Activated CD8-positive, alpha-beta T cell treated with anti-CD3 and anti-CD28 coated beads, Interleukin-2, amount 10 ng/mL, durations not matched to agents 7 days and 5 days (primary cell): Measurements from ENCODE around the gene SMIM3. TPM values are rescaled to one million over a fixed set of nuclear protein-coding genes. Genes with fewer than 3 reads are reported as not detected.
A peak's percentile ranks its signal among the peaks of the same experiment; 100 is the strongest.
"Not testable (repeated sequence)": the region's sequence is repeated elsewhere in the genome, so short reads cannot be mapped to it uniquely, and the experiment has no call there.

ENCODE experiments used
- ATAC-seq: fragments of 150-1000 bp; cut with Tn5 transposase; one replicate; pipeline ENCODE4 v1.10.0; 2021; ENCODE audit warnings: moderate library complexity
- CTCF ChIA-PET: fragments of 350-600 bp; sonication (Branson Sonifier 250); formaldehyde crosslinking; loops from one replicate; lab custom pipeline; 2021; ENCODE audit warnings: antibody characterized with exemption; lab: Charles Lee
- POLR2A ChIA-PET: fragments of 350-600 bp; sonication (Branson Sonifier 250); formaldehyde crosslinking; loops from one replicate; lab custom pipeline; 2021; ENCODE audit warnings: antibody characterized with exemption; lab: Charles Lee
- DNase-seq: peaks from one replicate; pipeline ENCODE4 v3.0.0-alpha.2; 2020
- H3K27ac Mint-ChIP-seq: one replicate; pipeline ENCODE4 v1.8.0; 2021; ENCODE audit warnings: mild to moderate bottlenecking, mixed read lengths
- H3K27me3 Mint-ChIP-seq: one replicate; pipeline ENCODE4 v1.8.0; 2021; ENCODE audit warnings: low read depth, mixed read lengths
- H3K36me3 Mint-ChIP-seq: one replicate; pipeline ENCODE4 v1.8.0; 2021; ENCODE audit warnings: low read depth, mixed read lengths
- H3K4me1 Mint-ChIP-seq: one replicate; pipeline ENCODE4 v1.8.0; 2021; ENCODE audit warnings: low read depth, mixed read lengths
- H3K4me3 Mint-ChIP-seq: one replicate; pipeline ENCODE4 v1.8.0; 2021; ENCODE audit warnings: mild to moderate bottlenecking, mixed read lengths
- H3K9me3 Mint-ChIP-seq: one replicate; pipeline ENCODE4 v1.8.0; 2022; ENCODE audit warnings: mixed read lengths; ENCODE audit not compliant: insufficient read depth
- total RNA-seq, 2 experiments: library from RNA; stranded (reverse); gene quantifications; one replicate each; pipeline ENCODE4 v1.2.3, GENCODE V29; 2021

Gene SMIM3
- total RNA-seq, 2 experiments from 2014 or later = 16.4 to 16.7 TPM

- POLR2A ChIA-PET = interaction anchor here (0.9 to 2.3 kb wide), 5 partner anchors 12 to 144 kb away, joined by 3 to 52 read pairs (median 7); partner anchors contain the start of genes DCTN4, RBM22 and SMIM3
- not testable (repeated sequence) for DNase-seq, H3K4me3 Mint-ChIP-seq, ATAC-seq, H3K27ac Mint-ChIP-seq
- Mint-ChIP-seq H3K36me3 (peaks cover 14% of the 10 kb centered on the region), H3K27me3 (peaks cover 12% of the 10 kb centered on the region), H3K9me3 (peaks cover 11% of the 10 kb centered on the region), H3K4me1 (peaks cover 36% of the 10 kb centered on the region)
- CTCF ChIA-PET = interaction anchor here (1.1 to 3.5 kb wide), 14 partner anchors 16 to 387 kb away, joined by 3 to 72 read pairs (median 20); partner anchors contain the start of genes RBM22 and SMIM3
Measured at GRCh38 chr5:150845185-150845859, 66.8 kb downstream of the SMIM3 start.

- POLR2A ChIA-PET = interaction anchor here (0.6 to 2.3 kb wide), 12 partner anchors 13 to 393 kb away, joined by 3 to 52 read pairs (median 4); partner anchors contain the start of genes DCTN4, RBM22 and SMIM3
- Mint-ChIP-seq H3K27ac (peak within 1 kb of the TSS; percentile 95), H3K9me3 (peaks cover 11% of the 10 kb centered on the region), H3K36me3 (peaks cover 14% of the 10 kb centered on the region), H3K4me1 (peaks cover 39% of the 10 kb centered on the region), H3K4me3 (peak within 1 kb of the TSS; percentile 75)
- H3K27me3 Mint-ChIP-seq, ATAC-seq, DNase-seq: not testable (repeated sequence)
- CTCF ChIA-PET = interaction anchor here (0.6 to 3.5 kb wide), 48 partner anchors 17 to 395 kb away, joined by 3 to 72 read pairs (median 4); partner anchors contain the start of genes DCTN4, RBM22 and SMIM3
Measured at GRCh38 chr5:150846308-150846653, 67.7 kb downstream of the SMIM3 start, which contains the start of gene IRGM. Gene IRGM, plus strand, starts transcription at chr5:150846521. Its CDS starts 1,603 bp downstream, at chr5:150848124.

Other genes starting within 250 kb of the SMIM3 start
- gene SYNPO, start 138.1 kb upstream of the SMIM3 start, total RNA-seq = under 1 TPM in 1 of 2 experiments, not detected in 1; 0.10 TPM
- not detected for gene MYOZ3, start 117.5 kb upstream of the SMIM3 start, total RNA-seq
- 10 to 100 TPM; 64.0 to 65.2 TPM for gene RBM22, start 77.7 kb upstream of the SMIM3 start, total RNA-seq
- 10 to 100 TPM; 35.0 to 35.4 TPM for gene DCTN4, start 19.7 kb upstream of the SMIM3 start, total RNA-seq
- 1 to 10 TPM; 3.0 to 4.1 TPM for gene IRGM, start 67.8 kb downstream of the SMIM3 start, total RNA-seq
- under 1 TPM; 0.45 to 0.55 TPM for gene ZNF300, start 126.2 kb downstream of the SMIM3 start, total RNA-seq
- gene GPX3, start 241.8 kb downstream of the SMIM3 start, total RNA-seq = not detected